ENCODE data around the gene CLCN1.

Gene CLCN1

GRCh38 chr7:143397710-143398530, 82.0 kb downstream of the CLCN1 start:
- DNase-seq (ENCODE audit: low spot score): no peak

DNA sequence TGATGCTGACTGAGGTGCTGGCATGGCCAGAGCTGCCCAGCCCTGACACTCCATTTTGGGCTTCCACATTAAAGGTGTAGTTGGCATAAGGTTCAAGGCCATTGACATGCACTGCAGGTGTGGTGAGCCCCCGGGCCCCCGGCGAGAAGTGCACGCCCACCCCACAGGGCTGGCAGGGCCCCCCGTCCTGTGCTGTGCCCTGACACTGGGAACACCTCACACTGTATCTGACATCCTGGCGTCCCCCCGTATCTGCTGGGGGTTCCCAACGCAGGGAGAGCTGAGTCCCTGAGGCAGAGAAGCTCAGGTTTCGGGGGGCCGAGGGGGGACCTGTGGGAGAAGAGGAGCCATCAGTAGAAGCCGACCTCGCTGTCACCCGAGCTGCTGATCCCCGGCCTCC, 82.7 kb downstream of the CLCN1 start:
- DNase-seq (ENCODE audit: low spot score): no peak

- no peak for DNase-seq (ENCODE audit: low spot score)
Observed at GRCh38 chr7:143399151-143399550, 83.2 kb downstream of the CLCN1 start.

- DNase-seq (ENCODE audit: low spot score): no peak
Observed at GRCh38 chr7:143399642-143400041, 83.7 kb downstream of the CLCN1 start.

DNA sequence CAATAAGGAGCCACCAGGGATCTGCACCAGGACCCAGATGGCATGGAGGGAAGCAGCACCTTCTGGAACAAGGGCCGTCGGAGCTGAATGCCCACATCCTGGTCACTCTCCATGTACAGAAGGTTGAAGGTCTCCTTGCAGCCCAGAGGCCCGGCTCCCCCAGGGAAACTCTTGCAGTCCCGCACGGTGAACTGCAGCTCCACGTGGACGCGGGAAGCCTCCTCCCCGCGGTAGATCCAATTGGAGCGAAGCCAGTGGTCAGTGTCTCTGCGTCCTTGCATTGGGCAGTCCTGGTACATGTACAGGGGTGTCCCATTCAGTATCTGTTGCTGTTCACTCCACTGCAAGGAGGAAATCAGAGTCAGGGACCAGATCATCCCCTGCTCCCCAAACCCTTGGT, 85.4 kb downstream of the CLCN1 start:
- DNase-seq (ENCODE audit: low spot score): no peak
